HG03025 (cell line): Measurements from ENCODE around the gene CREB3L1.
A peak's percentile ranks its signal among the peaks of the same experiment; 100 is the strongest.
"Not testable (repeated sequence)": the region's sequence is repeated elsewhere in the genome, so short reads cannot be mapped to it uniquely, and the experiment has no call there.

Experiments used
- ATAC-seq: cut with Tn5 transposase; IDR thresholded peaks from one replicate; pipeline ENCODE4 v1.9.1; 2021; ENCODE audit warnings: mild to moderate bottlenecking, moderate library complexity; ENCODE audit not compliant: unreplicated experiment, low FRiP score

Gene CREB3L1

DNA sequence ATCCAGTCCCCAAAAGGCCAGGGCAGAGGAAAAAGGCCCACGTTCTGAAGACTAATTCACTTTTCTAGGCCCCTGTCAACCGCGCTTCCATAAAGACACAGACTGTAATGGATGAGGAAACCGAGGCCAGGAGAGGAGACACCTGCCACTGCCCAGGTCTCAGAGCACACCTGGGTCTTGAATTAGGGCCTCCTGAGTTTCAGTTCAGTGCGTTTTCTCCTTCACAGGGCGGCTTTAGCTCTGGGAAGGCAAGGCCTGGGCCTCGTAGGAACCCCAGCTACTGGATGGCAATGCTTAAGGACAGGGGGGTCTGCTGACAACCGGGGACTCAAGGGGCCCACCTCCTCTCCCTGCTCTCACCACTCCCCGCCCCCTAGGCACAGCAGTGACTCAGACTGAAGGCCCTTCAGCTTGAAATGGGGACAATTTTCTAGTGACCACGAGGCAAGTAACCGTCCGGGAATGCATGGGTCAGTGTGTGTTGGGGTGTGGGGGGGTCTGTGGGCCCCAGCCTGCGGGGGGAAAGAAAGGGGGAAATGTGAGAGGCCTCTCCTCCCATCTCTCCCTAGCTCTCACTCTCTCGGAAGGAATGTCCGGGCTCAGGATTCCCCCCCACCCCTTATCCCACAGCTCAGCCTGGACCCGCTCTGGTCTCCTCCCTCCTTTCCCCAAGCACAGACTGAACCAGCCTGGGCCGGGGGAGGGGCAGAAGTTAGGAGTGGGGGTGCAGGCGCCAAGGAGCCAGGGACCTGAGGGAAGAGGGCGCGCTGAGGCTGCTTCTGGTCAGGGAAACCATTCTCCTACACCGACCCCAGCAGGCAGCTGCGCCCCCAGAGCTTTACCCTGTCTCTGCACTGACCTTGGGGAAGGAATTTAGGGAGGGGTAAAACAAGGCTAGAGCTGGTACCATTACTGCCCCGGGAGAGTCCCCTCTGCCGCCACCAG, 17.2 kb downstream of the CREB3L1 start:
- no peak for ATAC-seq

DNA sequence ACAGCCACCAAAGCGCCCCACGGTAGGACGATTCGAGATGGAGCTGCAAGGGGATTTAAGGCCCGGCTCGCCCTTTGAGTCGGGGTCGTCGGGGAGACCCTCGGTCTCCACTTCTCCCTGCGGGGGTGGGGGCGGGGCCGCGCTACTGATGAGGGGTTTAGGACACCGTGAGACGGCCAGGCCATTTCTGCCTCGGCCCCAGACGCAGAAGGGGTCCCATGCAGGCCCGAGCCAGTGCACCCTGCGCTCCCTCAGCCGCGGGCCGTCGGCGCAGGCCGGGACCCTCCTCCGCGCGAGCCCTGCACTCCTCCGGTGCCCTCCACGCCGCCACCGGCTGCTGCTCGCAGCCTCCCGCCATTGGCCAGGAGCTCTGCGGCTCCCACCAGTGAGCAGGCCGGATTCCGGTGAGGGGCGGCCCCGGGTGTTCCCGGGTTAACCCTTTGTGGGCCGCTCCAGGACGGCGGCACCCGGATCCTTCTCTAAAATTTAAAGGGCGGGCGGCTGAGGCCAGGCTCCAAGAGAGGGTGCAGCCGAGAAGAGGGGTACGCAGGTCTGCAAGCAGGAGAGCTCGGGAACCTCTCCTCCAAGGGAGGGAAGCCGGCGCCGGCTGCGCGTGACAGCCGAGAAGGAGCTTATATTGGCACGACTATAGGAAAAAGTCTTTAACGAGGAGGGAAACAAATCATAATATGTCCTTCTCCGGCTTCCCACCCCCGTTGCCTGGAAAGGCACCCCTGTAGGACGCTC, 18.0 kb downstream of the CREB3L1 start:
- ATAC-seq: no peak

DNA sequence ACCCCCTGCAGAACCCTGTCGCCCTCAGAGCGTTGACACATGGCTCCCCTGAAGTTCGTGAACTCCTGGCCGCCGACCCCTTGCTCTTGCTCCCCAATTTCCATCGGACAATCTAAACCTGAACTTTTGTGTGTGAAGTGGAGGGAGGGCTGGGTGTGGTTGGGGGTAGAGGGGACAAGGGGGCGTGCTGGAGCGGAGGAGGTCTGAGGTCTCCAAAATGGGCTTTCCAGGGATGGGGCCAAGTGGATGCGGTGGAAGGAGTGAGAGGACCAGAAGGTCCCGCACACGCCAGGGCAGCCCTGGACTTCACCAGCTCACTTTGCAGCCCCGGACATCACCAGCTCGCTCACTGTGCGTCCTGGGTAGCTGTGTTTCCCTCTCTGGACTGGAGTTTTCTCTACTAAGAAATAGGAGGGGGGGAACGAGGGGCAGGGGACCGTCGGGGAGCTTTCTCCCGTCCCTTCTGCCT, 18.6 kb downstream of the CREB3L1 start:
- no peak for ATAC-seq

DNA sequence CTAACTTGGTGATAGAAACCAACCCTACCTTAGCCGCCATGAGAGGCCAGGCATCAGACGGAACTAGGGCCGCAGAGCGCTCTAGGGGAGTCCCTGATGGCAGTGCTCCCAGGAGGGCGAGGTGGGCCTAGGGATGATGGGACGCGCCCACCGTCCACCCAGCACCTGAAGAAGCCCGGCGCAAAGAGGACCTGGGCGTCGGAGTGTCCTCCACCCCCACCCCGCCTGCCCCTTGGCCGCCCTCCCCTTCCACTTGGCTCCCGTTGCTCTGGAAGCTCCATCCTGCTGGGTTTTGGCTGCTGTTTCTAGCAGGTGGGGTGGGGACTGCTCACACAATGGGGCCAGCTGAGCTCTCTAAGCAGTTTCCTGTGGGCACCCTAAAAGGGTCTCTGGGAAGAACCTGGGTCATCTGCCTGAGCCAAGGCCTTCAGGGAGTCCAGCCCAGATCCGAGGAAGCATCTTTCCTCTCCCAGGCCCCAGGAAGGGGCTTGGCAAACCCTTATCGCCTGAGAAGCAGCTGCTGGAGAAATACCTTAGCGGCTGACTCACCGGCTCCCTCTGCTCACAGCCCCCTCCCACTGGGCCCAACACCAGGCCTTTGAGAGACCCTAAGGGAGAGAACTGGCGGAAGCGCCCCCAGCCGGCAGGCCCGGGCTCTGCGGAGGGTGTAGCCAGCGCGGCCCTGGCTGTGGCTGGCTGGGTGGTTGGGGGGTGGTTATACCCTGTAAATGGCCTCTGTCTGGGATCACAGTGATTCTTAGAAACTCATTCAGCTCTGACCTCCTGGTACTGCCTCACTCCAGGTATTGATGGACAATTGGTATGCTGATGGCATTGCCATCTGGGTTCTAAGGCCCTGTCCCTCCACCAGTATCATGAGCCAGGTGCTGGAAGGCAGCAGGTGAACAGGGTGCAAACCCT, 19.3 kb downstream of the CREB3L1 start:
- ATAC-seq: no peak

DNA sequence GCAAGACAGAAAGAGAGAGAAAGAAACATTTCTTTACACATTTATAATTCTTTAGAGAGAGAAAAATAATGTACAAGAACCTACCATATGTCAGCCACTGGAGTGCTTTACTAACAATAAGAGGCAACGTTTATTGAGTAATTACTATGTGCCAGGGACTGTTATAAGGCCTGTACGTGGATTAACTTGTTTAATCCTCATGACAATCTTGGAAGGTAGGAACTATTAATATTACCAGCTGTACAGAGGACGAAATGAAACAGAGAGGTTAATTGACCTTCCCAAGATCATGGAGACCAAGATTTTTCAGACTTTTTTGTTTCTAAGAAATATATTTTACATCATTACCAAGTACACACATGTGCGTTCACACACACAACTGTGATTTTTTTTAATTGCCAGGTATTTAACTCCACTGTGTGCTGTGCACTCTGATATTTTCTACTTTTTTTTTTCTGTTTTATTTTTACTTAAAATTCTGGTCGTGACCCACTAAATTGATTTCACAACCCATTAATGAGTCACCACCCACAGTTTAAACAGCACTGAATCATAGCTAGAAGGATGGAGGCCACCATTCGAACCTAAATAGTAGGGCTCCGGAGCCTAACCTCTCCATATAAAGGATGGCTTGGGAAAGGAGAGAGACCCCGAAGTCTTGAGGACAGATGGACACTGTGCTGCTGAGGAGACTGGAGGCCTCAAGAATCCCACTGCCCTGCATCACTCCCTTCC, 21.4 kb downstream of the CREB3L1 start:
- no peak for ATAC-seq

DNA sequence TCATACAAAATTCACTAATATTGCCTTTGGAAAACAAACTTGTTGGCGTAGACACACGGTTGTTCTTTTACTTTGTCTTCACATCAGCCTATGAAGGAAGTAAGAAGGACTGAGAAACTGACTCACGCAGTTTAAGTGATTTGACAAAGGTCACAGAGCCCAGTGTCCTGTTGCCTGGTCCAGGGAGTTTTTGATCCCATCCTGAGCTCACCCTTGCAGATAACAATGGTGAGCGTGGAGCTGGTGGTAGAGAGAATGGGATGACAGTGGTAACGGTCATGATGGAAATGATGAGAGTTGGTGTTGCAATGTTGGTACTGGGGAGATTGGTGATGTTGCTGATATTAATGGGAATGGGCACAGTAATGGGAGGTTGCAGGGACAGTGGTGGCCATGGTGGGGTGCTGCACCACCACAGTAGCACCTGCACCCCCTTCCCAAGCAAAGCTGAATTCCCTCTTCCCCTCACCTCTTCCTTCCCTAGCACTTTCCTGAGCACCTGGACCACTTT, 22.0 kb downstream of the CREB3L1 start:
- no peak for ATAC-seq

DNA sequence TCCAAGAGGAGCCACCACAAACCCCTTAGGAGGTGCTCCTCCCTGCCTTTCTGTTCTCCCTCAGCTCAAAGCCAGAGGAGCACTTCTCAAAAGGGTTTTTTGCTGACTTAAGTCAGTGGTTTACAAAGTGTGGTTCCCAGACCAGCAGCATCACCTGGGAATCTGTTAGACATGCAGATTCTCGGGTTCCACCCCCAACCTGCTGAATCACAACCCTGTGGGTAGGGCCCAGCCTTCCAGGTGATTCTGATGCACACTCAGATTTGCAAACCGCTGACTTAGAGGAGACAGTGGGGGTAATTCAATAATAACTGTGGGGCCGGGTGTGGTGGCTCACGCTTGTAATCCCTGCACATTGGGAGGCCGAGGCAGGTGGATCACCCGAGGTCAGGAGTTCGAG, 22.8 kb downstream of the CREB3L1 start:
- ATAC-seq: no peak

DNA sequence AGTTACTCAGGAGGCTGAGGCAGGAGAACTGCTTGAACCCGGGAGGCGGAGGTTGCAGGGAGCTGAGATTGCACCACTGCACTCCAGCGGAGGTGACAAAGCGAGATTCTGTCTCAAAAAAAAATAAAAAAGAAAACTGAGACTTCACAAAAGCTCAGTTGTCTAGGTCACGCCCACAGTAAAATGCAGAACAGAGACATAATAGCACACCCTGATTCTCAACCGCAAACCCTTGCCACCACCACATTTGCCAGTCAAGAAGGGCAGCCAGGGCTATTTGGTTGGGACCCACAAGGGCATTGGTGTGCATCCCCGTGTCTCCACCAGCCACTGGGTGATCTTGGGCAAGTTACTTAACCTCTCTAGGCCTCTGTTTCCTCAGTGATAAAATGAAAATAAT, 25.4 kb downstream of the CREB3L1 start:
- ATAC-seq: peak; percentile 69

DNA sequence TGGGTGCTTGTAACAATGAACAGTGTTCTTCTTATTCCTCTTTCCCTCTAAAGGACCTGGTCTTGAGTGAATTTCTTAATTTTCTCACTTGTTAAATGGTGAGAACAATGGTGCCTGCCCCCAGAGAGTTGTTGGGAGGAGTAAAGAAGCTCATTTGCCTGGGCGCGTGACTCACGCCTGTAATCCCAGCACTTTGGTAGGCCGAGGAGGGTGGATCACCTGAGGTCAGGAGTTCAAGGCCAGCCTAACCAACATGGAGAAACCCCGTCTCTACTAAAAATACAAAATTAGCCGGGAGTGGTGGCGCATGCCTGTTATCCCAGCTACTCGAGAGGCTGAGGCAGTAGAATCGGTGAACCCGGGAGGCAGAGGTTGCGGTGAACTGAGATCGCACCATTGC, 26.6 kb downstream of the CREB3L1 start:
- ATAC-seq: not testable (repeated sequence)

DNA sequence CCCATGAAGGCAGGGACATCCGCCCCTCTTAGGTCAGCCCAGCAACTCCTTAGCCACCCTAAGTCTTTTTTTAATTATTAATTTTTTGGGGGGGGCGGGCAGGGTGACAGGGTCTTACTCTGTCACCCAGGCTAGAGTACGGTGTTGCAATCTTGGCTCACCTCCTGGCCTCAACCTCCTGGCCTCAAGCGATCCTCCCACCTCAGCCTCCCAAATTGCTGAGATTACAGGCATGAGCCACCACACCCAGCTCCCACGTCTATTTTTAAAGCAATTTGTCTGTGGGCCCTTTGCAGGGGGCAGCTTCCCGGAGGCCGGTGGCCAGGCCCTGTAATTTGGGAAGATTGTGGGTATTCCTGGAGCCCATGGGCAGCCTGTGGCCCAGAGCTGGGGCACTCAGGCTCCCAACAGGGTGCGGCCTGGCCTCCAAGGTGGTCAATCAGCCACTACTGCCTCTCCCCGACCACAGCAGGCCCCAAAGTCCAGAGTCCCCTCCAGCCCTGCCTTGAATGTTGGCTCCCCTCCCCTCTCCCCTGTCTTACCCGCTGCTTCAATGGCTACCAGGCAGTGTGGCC, 27.2 kb downstream of the CREB3L1 start:
- ATAC-seq: no peak

DNA sequence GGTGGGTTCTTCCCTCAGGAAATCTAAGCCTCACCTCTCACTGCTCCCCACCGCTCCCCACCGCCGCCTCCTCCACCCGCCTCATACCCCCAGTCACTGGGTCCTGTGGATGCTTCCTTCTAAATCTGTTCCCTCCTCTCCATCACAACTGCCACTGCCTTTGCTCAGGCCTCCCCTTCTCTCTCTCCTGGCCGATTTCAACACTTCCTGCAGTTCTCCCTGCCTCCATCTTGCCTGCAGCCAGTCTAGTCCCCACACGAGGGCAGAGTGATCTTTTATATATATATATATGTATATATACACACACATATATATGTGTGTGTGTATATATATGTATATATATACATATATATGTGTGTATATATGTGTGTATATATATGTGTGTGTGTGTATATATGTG, 27.8 kb downstream of the CREB3L1 start:
- ATAC-seq: no peak

DNA sequence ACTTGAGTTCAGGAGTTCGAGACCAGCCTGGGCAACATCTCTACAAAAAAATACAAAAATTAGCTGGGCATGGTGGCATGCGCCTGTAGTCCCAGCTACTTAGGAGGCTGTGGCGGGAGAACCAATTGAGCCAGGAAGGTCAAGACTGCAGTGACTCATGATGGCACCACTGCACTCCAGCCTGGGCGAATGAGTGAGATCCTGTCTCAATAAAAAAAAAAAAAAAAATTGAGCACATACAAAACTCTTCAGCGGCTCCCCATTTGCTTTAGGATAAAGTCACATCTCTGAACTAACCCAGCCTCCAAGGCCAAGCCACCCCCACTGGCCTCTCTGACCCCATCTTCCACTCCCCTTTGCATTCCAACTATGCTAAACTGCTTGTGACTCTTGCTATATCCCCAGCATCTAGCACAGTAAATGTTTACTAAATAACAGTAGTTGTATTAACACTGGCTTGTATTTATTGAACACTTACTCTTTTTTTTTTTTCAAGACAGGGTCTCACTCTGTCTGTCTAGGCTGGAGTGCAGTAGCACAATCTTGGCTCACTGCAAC, 28.9 kb downstream of the CREB3L1 start:
- no peak for ATAC-seq

DNA sequence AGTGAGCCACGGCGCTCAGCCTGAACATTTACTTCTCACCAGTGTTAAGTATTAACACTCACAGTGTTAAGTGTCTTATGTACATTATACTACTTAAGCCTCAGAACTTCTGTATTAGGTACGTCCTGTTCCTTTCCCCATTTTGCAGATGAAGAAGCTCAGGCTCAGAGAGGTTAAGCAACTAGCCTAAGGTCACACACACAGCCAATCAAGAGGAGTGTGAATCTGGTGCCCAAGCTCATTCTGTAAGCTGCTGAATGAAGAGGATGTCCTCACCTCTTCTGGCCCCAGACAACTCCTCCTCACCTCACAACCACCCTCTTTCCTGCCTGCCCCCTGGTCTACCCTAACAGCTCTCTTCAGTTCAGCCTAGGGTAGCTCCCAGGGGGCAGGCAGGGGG, 29.9 kb downstream of the CREB3L1 start:
- ATAC-seq: no peak

DNA sequence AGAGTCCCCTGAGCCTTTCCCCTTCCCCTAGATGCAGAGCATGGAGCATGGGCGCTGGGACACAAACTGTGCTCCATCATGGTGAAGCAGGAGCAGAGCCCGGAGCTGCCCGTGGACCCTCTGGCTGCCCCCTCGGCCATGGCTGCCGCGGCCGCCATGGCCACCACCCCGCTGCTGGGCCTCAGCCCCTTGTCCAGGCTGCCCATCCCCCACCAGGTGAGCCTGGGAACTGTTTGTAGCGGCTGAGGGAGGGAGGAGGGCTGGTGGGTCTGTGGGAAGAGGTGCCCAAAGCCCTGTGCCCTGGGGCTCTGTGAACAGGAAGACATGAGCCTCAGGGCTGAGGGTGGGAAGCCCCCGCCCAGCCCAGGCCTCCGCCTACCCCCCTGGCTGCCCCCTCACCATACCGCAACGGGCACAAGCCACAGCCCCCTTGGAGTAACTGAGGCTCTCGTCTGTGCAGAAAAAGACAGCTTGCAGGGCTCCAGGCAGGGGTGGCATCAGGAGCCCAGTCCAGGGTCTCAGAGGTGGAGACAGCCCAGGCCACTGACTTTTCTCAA, 30.4 kb downstream of the CREB3L1 start:
- ATAC-seq: no peak

DNA sequence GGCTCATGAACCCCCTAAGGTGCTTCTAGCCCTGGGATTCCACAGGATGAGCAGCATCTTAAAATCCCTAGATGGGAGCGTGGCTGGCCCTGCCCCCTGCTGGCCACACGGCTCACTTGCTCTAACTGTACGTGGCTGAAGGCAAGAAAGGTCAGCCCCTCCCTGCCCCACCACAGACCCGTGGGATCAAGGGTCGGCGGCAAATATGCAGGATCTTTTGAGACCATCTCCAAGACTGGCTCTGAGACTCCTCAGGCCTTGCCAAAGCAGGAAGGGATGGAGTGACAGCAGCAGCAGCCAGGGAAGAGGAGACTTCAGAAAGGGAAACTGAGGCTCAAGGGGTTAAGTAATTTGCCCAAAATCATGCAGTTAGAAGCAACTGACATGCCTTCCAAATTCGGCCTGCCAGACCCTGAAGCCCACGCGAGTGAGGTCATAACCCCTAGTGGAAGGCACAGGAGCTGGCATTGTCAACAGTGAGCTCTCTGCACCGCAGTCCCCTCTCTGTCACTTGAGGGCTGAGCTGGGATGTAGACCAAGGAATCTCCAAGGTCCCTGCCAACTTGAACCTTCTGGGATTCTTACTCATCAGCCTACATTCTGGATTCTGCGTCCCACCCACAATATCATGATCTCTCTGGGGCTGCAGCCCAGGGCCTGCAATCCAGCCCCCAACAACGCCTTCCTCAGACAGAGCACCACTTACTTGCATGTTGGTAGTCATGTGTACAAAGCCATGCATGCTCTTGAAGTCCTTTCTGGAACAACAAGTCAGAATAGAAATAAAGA, 31.4 kb downstream of the CREB3L1 start:
- ATAC-seq: no peak

DNA sequence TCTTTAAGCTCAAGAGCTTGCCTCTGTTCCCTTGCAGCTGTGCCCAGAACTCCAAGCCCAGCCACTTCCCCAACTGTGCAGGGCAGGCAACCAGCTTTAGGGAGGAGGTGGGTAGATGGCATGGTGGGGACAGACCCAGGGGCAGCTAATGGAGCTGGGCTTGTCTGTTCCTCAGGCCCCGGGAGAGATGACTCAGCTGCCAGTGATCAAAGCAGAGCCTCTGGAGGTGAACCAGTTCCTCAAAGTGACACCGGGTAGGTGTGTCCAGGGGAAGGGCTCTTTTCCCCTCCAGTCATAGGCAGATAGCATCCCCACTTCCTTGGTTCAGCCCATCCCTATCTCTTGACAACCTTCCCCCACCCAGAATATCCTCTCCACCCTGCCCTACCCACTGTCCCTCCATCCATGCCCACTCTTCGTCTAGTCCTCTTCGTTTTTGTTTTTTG, 32.4 kb downstream of the CREB3L1 start:
- no peak for ATAC-seq

DNA sequence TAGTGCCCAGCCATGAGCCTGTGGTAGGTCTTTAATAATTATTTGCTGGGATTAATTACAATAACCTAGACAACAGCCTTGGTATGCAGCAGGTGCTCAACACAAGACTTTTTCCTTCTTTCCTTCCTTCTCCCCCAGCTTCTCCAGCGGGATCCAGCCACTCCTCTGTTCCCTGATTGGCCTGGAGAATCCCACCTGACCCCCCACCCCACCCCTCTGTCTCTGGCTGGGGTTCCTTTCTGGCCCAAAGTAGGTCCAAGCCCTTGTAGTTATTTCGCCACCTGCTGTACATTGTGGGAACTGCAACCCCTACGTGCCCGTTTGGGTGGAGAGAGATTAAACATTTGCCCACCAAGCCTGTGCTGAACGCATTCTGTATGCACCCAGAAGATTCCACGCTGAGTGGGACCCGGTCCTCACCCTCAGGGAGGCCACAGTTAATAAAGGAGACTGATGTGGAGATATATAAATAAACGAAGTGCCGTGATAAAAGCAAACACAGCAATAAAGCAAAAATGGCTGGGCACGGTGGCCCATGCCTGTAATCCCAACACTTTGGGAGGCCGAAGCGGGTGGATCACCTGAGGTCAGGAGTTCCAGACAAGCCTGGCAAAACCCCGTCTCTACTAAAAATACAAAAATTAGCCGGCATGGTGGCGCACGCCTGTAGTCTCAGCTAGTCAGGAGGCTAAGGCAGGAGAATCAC, 37.7 kb downstream of the CREB3L1 start:
- no peak for ATAC-seq
